A549 (cell line): Measurements from ENCODE around the gene KIF21A. TPM values are rescaled to one million over a fixed set of nuclear protein-coding genes. Genes with fewer than 3 reads are reported as not detected.

ENCODE experiments used
- ATAC-seq, 2 experiments: fragments of 200-7000 bp in 1 of 2; fragments of >200 bp in 1 of 2; cut with Nextera tagmentation in 1 of 2; cut with Tn5 transposase in 1 of 2; 3 replicates each; pipeline versions ENCODE4 v1.8.0 to v1.9.1; 2018 to 2020; ENCODE audit warnings: mild to moderate bottlenecking in 1 of 2, moderate library complexity in 1 of 2
- CTCF ChIA-PET: fragments of 300-600 bp; sonication (Branson Sonifier 250); formaldehyde crosslinking; extraction: SDS; loops from one replicate; lab custom pipeline; 2021; ENCODE audit warnings: antibody characterized with exemption, inconsistent platforms; lab: Yijun Ruan, JAX
- POLR2A ChIA-PET: fragments of 350-600 bp; formaldehyde crosslinking; extraction: SDS; loops from one replicate; lab custom pipeline; 2021; ENCODE audit warnings: antibody characterized with exemption, inconsistent platforms; lab: Yijun Ruan, JAX
- DNase-seq, 2 experiments: peaks; one replicate each; pipeline versions ENCODE4 v3.0.0 to v3.0.0-alpha.2; 2011 to 2016; ENCODE audit warnings: low read depth in 1 of 2, low spot score in 1 of 2
- FAIRE-seq: peaks from 2 replicates; lab custom pipeline; 2011; peaks lifted over from hg19 to GRCh38; lab: Jason Lieb, UNC
- H3K27ac ChIP-seq, 2 experiments: fragments of >200 bp; sonication (Bioruptor Twin); formaldehyde crosslinking; 3 replicates each; pipeline ENCODE4 v1.5.1; 2016 to 2017
- H3K4me1 ChIP-seq: fragments of >200 bp; sonication (Bioruptor Twin); formaldehyde crosslinking; 3 replicates; pipeline ENCODE4 v1.6.1; 2016
- H3K4me2 ChIP-seq: fragments of >200 bp; sonication (Bioruptor Twin); formaldehyde crosslinking; 3 replicates; pipeline ENCODE4 v1.6.1; 2016
- H3K4me3 ChIP-seq: fragments of >200 bp; sonication (Bioruptor Twin); formaldehyde crosslinking; 3 replicates; pipeline ENCODE4 v1.5.1; 2016
- H3K9me3 ChIP-seq: fragments of >200 bp; sonication (Bioruptor Twin); formaldehyde crosslinking; 3 replicates; pipeline ENCODE4 v1.6.1; 2016
- CBX8 ChIP-seq: fragments of 200-600 bp; sonication (generic); IDR thresholded peaks from 2 replicates; pipeline ENCODE4 v1.6.1; 2016
- CHD2 ChIP-seq: fragments of 150-350 bp; IDR thresholded peaks from 2 replicates; pipeline ENCODE4 v1.6.1; 2014; ENCODE audit warnings: low read length; ENCODE audit not compliant: partially characterized antibody
- CHD4 ChIP-seq: fragments of 200-600 bp; sonication (generic); IDR thresholded peaks from 2 replicates; pipeline ENCODE4 v1.6.1; 2016; ENCODE audit warnings: antibody characterized with exemption, mild to moderate bottlenecking, borderline replicate concordance
- CTCF ChIP-seq: fragments of >200 bp; sonication (Bioruptor Twin); formaldehyde crosslinking; IDR thresholded peaks from 3 replicates; pipeline ENCODE4 v1.5.1; 2016
- E2F6 ChIP-seq: IDR thresholded peaks from 2 replicates; pipeline ENCODE4 v1.6.1; 2012; ENCODE audit warnings: low read depth, borderline replicate concordance
- EP300 ChIP-seq, 2 experiments: fragments of >200 bp; sonication (Bioruptor Twin); formaldehyde crosslinking; IDR thresholded peaks; 2 replicates in 1 of 2; 3 replicates in 1 of 2; pipeline ENCODE4 v1.6.1; 2016 to 2017
- FOSL2 ChIP-seq, 2 experiments: fragments of 450-650 bp in 1 of 2; fragments of >200 bp in 1 of 2; sonication (Bioruptor Twin) in 1 of 2; formaldehyde crosslinking; IDR thresholded peaks; 2 replicates each; pipeline versions ENCODE4 v1.5.0 to v1.6.1; 2016 to 2020; ENCODE audit warnings: mild to moderate bottlenecking in 1 of 2, moderate library complexity in 1 of 2
- GATA3 ChIP-seq: IDR thresholded peaks from 2 replicates; pipeline ENCODE4 v1.6.1; 2012; ENCODE audit warnings: borderline replicate concordance
- HES2 ChIP-seq: fragments of >200 bp; sonication (Bioruptor Twin); formaldehyde crosslinking; IDR thresholded peaks from 2 replicates; pipeline ENCODE4 v1.6.1; 2016
- HEYL ChIP-seq: fragments of 250-450 bp; sonication (Bioruptor Pico); IDR thresholded peaks from 2 replicates; pipeline ENCODE4 v1.8.0; 2021; ENCODE audit warnings: mild to moderate bottlenecking, moderate library complexity
- HOXA7 ChIP-seq: fragments of 250-450 bp; sonication (Bioruptor Pico); IDR thresholded peaks from 2 replicates; pipeline ENCODE4 v1.5.0; 2020; ENCODE audit warnings: mild to moderate bottlenecking, moderate library complexity
- HOXB5 ChIP-seq: fragments of 250-450 bp; sonication (Bioruptor Pico); IDR thresholded peaks from 2 replicates; pipeline ENCODE4 v1.5.0; 2020; ENCODE audit warnings: mild to moderate bottlenecking, moderate library complexity
- MAX ChIP-seq: IDR thresholded peaks from 2 replicates; pipeline ENCODE4 v1.6.1; 2012
- NFE2L2 ChIP-seq: fragments of 150-350 bp; conservative IDR thresholded peaks from 2 replicates; pipeline ENCODE4 v1.6.1; 2014; ENCODE audit warnings: low read length
- PBX3 ChIP-seq: IDR thresholded peaks from 2 replicates; pipeline ENCODE4 v1.6.1; 2012
- RFX5 ChIP-seq: fragments of 450-650 bp; IDR thresholded peaks from 2 replicates; pipeline ENCODE4 v1.7.1; 2014; ENCODE audit warnings: antibody characterized with exemption, mild to moderate bottlenecking, moderate library complexity
- ZNF302 ChIP-seq: fragments of 250-450 bp; sonication (Bioruptor Pico); IDR thresholded peaks from 2 replicates; pipeline ENCODE4 v1.9.0; 2021; ENCODE audit warnings: inconsistent platforms, mild to moderate bottlenecking, moderate library complexity
- whole genome bisulfite sequencing: methylation state at CpG from one replicate; pipeline ENCODE4 v1.1.6; 2017; ENCODE audit errors: missing lambda C conversion rate; 5-methylcytosine and 5-hydroxymethylcytosine counted together
- polyA plus RNA-seq, 4 experiments: library from polyadenylated mRNA; depleted of rRNA in 3 of 4; stranded (reverse); fragments of >200 nt; fragmentation: RNase III in 1 of 4; extraction: RNeasy Plus Mini Kit Qiagen cat#74134 plus additional on column Dnase treatment in 1 of 4; gene quantifications; 2 replicates in 3 of 4; 3 replicates in 1 of 4; pipeline ENCODE4 v1.2.3, GENCODE V29; 2011 to 2017

KIF21A gene
- polyA plus RNA-seq, 2 of the 4 experiments (the other 2 are of a cell fraction), result 26.0 to 79.0 TPM

- CTCF ChIA-PET, result no interaction called here
Measured at GRCh38 chr12:39314547-39314946, 128.4 kb downstream of the KIF21A start.

GRCh38 chr12:39309516-39309915 lies 133.4 kb downstream of the KIF21A start:
- DNase-seq, result no peak
- Histone ChIP-seq H3K4me1 (peaks cover 3% of the 10 kb centered on the region; the same call in 2 of the 3 replicates), H3K4me2 (no peak overlapping the region), H3K27ac (no peak overlapping the region), H3K4me3 (no peak overlapping the region), H3K9me3 (no peaks in the 10 kb centered on the region)
- no peak for ATAC-seq
- ChIA-PET CTCF (interaction anchor here (1.8 kb wide), 1 partner anchor 8 kb away, joined by 8 read pairs; no protein-coding TSS in a partner anchor), POLR2A (no interaction called here)
- no peak for TF ChIP-seq CHD2
- no peak for TF ChIP-seq HEYL (CRISPR knock-in tag)
- no peak for TF ChIP-seq FOSL2 (IDR thresholded peaks at IDR 0.05)
- no peak for TF ChIP-seq FOSL2 (CRISPR knock-in tag; IDR thresholded peaks at IDR 0.05)
- TF ChIP-seq PBX3, result no peak
- no peak for TF ChIP-seq CTCF
- no peak for TF ChIP-seq E2F6
- no peak for TF ChIP-seq HOXA7
- no peak for TF ChIP-seq HES2
- 80% methylated on average over 4 of the region's 4 CpGs for WGBS
- no peak for FAIRE-seq

More at GRCh38 chr12:39314547-39314946, 128.4 kb downstream of the KIF21A start:
- POLR2A ChIA-PET, result no interaction called here
- no peak for TF ChIP-seq HES2
- no peak for TF ChIP-seq HOXB5
- no peak for TF ChIP-seq CHD4
- no peak for TF ChIP-seq FOSL2 (IDR thresholded peaks at IDR 0.05)
- no peak for TF ChIP-seq FOSL2 (CRISPR knock-in tag; IDR thresholded peaks at IDR 0.05)
- TF ChIP-seq GATA3, result no peak
- TF ChIP-seq MAX, result no peak
- no peak for TF ChIP-seq CBX8
- TF ChIP-seq NFE2L2, result no peak
- no peak for TF ChIP-seq CTCF
- TF ChIP-seq ZNF302 (CRISPR knock-in tag), result no peak
- TF ChIP-seq RFX5, result no peak
- TF ChIP-seq EP300 (IDR thresholded peaks at IDR 0.05), result no peak
- H3K9me3 ChIP-seq, result no peaks in the 10 kb centered on the region
- H3K4me3 ChIP-seq, result no peak overlapping the region
- H3K4me1 ChIP-seq, result peaks cover 7% of the 10 kb centered on the region; the same call in 2 of the 3 replicates
- ATAC-seq (no peak), DNase-seq (no peak), FAIRE-seq (no peak)
- no peak overlapping the region for H3K27ac ChIP-seq
- H3K4me2 ChIP-seq, result no peak overlapping the region
